ENCODE measurements around the gene TMEM98.
A peak's percentile ranks its signal among the peaks of the same experiment; 100 is the strongest.
"Not testable (repeated sequence)": the region's sequence is repeated elsewhere in the genome, so short reads cannot be mapped to it uniquely, and the experiment has no call there.

Gene TMEM98

GRCh38 chr17:32915245-32915644 is 12.7 kb upstream of the TMEM98 start:
- DNase-seq, result no peak

- DNase-seq, result no peak
Measured at GRCh38 chr17:32916134-32916533, 11.8 kb upstream of the TMEM98 start.

DNA sequence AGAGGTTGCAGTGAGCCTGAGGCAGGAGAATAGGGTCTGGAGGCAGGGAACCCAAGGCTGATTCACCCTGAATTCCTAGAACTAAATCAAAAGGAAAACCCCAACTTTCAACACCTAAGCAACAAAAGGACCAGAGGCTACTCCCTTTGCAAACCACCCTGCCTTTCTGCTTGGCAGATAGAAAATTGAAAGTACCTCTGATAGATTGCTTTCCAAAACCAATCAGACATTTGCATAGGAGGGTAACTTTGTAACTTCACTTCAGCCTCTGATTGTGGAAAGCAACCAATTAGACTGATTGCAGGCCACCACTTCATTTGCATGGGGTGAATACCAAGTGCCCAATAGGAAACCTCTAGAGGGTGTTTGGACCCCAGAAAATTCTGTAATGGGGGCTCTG is 10.9 kb upstream of the TMEM98 start:
- DNase-seq, result no peak

GRCh38 chr17:32917842-32918241 is 10.1 kb upstream of the TMEM98 start:
- no peak for DNase-seq

DNA sequence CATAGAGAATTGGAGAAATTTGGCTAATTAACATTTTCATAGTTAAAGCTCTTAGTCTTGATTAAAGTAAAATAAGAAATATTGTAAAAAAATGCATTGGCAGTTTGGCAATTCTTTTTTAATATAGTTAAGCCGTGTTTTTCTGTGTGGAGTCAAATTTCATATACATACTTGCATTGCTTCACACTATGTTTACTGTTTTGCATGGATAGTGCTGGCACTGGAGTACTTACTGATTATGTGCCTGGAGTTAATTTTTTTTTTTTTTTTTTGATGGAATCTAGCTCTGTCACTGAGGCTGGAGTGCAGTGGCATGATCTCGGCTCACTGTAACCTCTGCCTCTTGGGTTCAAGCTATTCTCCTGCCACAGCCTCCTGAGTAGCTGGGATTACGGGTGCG is 8.1 kb upstream of the TMEM98 start:
- not testable (repeated sequence) for DNase-seq

GRCh38 chr17:32920293-32920692 is 7.7 kb upstream of the TMEM98 start:
- DNase-seq, result no peak

GRCh38 chr17:32921017-32921416 is 6.9 kb upstream of the TMEM98 start:
- no peak for DNase-seq

DNA sequence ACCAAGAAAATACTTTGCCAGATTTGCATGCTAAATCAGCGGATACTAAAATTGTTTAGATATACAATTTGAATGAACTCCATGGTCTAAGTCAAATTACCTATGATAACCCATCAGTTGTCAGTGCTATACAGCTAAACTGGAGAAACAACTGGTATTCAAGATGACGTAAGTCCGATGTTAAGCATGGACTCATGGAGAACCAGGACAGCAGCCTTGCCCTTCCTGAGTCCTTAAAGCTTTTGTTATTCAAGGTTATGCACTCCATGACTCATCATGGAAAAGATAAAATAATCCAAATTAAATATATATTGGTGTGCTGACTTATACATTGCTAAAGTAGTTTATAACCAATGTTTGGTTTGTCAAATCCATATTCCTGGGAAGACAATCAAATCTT is 4.0 kb upstream of the TMEM98 start:
- DNase-seq, result not testable (repeated sequence)

DNA sequence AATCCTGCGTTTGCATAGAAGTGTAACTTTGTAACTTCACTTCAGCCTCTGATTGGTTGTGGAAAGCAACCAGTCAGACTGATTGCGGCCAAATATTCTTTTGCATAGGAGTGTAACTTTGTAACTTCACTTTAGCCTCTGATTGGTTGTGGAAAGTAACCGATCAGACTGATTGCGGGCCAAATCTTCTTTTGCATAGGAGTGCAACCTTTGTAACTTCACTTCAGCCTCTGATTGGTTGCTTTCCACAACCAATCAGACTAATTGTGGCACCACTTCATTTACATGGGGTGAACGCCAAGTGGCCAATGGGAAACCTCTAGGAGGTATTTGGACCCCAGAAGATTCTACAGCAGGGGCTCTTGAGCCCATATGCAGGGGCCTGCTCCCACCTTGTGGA is 1.8 kb upstream of the TMEM98 start:
- no peak for DNase-seq

- DNase-seq, result not testable (repeated sequence)
Measured at GRCh38 chr17:32926789-32927188, 1.2 kb upstream of the TMEM98 start.

DNA sequence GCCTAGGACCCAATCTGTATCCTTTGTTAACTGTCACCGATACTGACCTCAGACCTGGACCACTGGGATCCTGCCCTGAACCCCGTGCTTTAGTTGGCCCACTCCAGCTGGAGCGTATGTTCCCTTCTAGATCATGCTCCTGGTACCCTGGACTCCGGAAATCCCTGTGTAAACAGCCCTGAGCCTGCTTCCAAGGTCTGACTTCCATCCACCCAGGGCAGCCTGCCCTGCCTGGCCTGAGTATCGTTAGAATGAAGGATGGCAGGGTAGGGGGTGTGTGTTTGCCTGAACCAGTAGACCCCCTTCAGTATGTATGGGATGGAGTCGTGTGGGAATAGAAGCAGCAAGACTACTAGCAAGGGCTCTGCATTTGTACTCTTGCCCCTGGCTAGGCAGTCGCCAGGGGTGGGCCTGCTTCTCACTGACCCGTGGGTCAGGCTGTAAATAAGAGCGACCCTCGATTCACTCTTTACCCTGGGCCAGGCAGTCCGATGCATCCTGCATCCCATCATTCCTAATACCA is 691 bp upstream of the TMEM98 start:
- no peak for DNase-seq

GRCh38 chr17:32928586-32929535 is 908 bp downstream of the TMEM98 start:
- no peak for DNase-seq

DNA sequence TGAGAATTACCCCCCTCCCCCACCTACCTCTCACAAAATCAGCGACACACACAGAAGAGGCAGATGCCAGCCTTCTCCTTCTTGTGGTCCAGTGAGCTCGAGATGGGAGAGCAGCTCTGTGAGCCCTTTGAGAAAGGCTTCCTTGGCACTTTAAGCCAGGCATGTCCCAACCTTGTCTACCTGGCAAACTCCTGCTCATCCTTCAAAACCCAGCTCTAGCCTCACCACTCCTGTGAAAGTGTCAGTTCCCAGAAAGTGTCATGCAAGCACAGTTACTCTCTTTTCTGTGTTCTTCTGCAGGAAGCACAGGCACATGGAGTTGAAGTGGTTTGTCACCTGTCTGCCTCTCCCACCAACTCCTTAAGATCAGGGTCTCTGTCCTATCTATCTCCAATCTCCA is 1.6 kb downstream of the TMEM98 start:
- no peak for DNase-seq

- DNase-seq, result no peak
Measured at GRCh38 chr17:32930512-32930911, 2.6 kb downstream of the TMEM98 start.

GRCh38 chr17:32931686-32932085 is 3.7 kb downstream of the TMEM98 start:
- DNase-seq, result no peak

GRCh38 chr17:32933881-32934280 is 5.9 kb downstream of the TMEM98 start:
- DNase-seq, result no peak

DNA sequence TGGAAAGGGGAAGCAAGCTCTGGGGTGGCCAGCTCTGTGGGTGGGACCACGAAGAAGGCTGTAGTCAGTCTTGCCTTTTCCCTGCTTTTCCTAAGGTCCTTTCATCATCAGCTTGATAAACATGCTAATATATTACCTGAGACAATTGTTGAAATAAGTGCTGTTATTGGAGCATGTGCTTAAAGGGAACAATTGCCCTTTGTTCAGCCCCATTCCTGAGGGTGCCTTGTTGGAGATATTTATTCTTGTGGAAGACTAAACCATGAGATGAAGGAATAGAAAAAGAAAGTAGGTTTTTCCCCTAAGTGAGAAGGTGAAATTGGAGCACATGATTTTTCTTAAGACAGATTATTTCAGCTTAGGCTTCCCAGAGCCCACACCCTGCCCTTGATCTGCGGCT is 7.8 kb downstream of the TMEM98 start:
- no peak for DNase-seq

GRCh38 chr17:32936186-32936893 is 8.4 kb downstream of the TMEM98 start:
- no peak for DNase-seq

DNA sequence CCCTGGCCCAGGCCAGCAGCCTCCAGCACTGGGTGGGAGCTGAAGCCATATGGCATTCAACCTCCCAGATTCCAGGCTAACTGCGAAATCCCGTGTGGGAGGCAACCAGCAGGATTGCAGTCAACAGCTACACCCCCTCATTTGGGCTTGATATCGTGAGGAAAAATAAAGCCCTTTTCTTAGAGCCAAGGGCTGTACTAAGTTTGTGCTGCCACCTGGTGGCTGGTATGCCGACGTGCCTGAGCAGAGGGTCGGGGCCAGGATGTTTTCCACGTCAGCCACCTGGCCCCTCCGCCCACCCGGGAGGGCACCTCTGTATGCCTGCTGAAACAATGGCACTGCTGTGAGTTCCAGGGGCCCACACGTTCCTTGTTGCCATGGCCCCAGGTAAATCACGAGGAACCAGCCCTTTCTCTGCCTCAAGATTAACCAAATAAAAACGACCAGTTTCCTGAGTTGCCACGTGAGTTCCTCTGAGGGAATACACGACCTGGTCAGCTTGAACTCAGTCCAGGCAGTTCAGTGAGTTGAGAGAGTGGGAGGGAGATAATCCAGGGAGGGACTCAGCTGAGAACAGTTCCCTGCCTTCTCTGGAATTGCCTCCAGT is 9.0 kb downstream of the TMEM98 start:
- peak; percentile 57 for DNase-seq

- no peak for DNase-seq
Measured at GRCh38 chr17:32940706-32941390, 12.9 kb downstream of the TMEM98 start.

GRCh38 chr17:32941419-32942032 is 13.6 kb downstream of the TMEM98 start:
- no peak for DNase-seq

GRCh38 chr17:32943206-32943605 is 15.3 kb downstream of the TMEM98 start:
- DNase-seq, result no peak

Measured in CD4-positive, alpha-beta T cell treated with Interleukin-12 subunit alpha and Interleukin-12 subunit beta, for 1 hour (primary cell).